ENCODE data around the gene ATAD5. TPM values are rescaled to one million over a fixed set of nuclear protein-coding genes. Genes with fewer than 3 reads are reported as not detected.

Gene ATAD5
- polyA plus RNA-seq, 1 donor (not counting 4 experiments of a cell fraction or from before 2014, with no cell fraction given) = 2.2 TPM

DNA sequence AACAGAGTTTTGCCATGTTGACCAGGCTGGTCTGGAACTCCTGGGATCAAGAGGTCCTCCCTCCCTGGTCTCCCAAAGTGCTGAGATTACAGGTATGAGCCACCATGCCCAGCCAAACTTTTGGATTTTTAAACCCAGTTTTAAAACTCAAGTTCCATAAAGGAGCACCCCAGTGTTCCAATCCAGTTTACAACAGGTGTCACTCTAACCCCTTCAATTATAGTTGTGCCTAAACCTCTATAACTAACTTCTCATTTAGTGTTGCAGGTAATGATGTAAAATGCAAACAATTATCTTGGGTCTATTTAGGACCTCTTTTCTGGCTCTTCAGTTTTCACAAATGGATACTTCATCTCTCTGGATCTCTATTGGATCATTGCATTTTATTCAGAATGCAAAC, 82.2 kb downstream of the ATAD5 start:
- no peak overlapping the region for H3K27ac ChIP-seq (ENCODE audit: control insufficient read depth, insufficient read depth, low read length)
- no peaks in the 10 kb centered on the region for H3K9me3 ChIP-seq (ENCODE audit: control insufficient read depth, low read depth, low read length)
- H2AFZ ChIP-seq (ENCODE audit: control insufficient read depth, low read length) = no peak overlapping the region
- H3K79me2 ChIP-seq (ENCODE audit: control insufficient read depth, insufficient read depth, low read length) = no peaks in the 10 kb centered on the region
- H3K36me3 ChIP-seq (ENCODE audit: control insufficient read depth in 2 of 2, extremely low read depth in 1 of 2, insufficient read depth in 2 of 2, low read length in 2 of 2) = no peaks in the 10 kb centered on the region
- no peak overlapping the region for H3K9ac ChIP-seq (ENCODE audit: control insufficient read depth, extremely low read depth, insufficient read depth, low read length)
- TF ChIP-seq, protein P1, sequence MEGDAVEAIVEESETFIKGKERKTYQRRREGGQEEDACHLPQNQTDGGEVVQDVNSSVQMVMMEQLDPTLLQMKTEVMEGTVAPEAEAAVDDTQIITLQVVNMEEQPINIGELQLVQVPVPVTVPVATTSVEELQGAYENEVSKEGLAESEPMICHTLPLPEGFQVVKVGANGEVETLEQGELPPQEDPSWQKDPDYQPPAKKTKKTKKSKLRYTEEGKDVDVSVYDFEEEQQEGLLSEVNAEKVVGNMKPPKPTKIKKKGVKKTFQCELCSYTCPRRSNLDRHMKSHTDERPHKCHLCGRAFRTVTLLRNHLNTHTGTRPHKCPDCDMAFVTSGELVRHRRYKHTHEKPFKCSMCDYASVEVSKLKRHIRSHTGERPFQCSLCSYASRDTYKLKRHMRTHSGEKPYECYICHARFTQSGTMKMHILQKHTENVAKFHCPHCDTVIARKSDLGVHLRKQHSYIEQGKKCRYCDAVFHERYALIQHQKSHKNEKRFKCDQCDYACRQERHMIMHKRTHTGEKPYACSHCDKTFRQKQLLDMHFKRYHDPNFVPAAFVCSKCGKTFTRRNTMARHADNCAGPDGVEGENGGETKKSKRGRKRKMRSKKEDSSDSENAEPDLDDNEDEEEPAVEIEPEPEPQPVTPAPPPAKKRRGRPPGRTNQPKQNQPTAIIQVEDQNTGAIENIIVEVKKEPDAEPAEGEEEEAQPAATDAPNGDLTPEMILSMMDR (optimal IDR thresholded peaks at IDR 0.05 in 1 of 3, IDR thresholded peaks at IDR 0.05 in 1 of 3, conservative IDR thresholded peaks at IDR 0.05 in 1 of 3; ENCODE audit: extremely low read depth in 1 of 3, insufficient read depth in 2 of 3, low read length in 3 of 3) = no peak
- TF ChIP-seq EZH2 (IDR thresholded peaks at IDR 0.05; ENCODE audit: low read length) = no peak
- DNase-seq (ENCODE audit: low read depth, low spot score) (no peak), FAIRE-seq (no peak)
- H4K20me1 ChIP-seq (ENCODE audit: control insufficient read depth, extremely low read depth, insufficient read depth, low read length) = no peaks in the 10 kb centered on the region
- H3K4me2 ChIP-seq (ENCODE audit: control insufficient read depth, extremely low read depth, insufficient read depth, low read depth, low read length) = no peak overlapping the region
- dilution Hi-C loops (cut with MboI; ENCODE audit: extremely low pct_ligation_motif_present, low sequenced_read_pairs) = no loop called here
- no peaks in the 10 kb centered on the region for H3K4me1 ChIP-seq (ENCODE audit: control insufficient read depth, extremely low read depth, insufficient read depth, low read length)
- H3K4me3 ChIP-seq (ENCODE audit: control insufficient read depth in 2 of 3, extremely low read depth in 1 of 3, insufficient read depth in 2 of 3, low read depth in 1 of 3, low read length in 3 of 3) = no peak overlapping the region
- peaks cover 4% of the 10 kb centered on the region for H3K27me3 ChIP-seq (ENCODE audit: control insufficient read depth, extremely low read depth, insufficient read depth, low read length)
- H3K9me1 ChIP-seq (ENCODE audit: control insufficient read depth, extremely low read depth, insufficient read depth, low read length) = no peaks in the 10 kb centered on the region

- Histone ChIP-seq H2AFZ (ENCODE audit: control insufficient read depth, low read length) (no peak overlapping the region), H3K4me3 (ENCODE audit: control insufficient read depth in 2 of 3, extremely low read depth in 1 of 3, insufficient read depth in 2 of 3, low read depth in 1 of 3, low read length in 3 of 3) (no peak overlapping the region), H3K9me1 (ENCODE audit: control insufficient read depth, extremely low read depth, insufficient read depth, low read length) (no peaks in the 10 kb centered on the region), H3K36me3 (ENCODE audit: control insufficient read depth in 2 of 2, extremely low read depth in 1 of 2, insufficient read depth in 2 of 2, low read length in 2 of 2) (no peaks in the 10 kb centered on the region), H3K9ac (ENCODE audit: control insufficient read depth, extremely low read depth, insufficient read depth, low read length) (no peak overlapping the region), H3K9me3 (ENCODE audit: control insufficient read depth, low read depth, low read length) (no peaks in the 10 kb centered on the region), H3K79me2 (ENCODE audit: control insufficient read depth, insufficient read depth, low read length) (no peaks in the 10 kb centered on the region), H4K20me1 (ENCODE audit: control insufficient read depth, extremely low read depth, insufficient read depth, low read length) (no peaks in the 10 kb centered on the region), H3K27ac (ENCODE audit: control insufficient read depth, insufficient read depth, low read length) (no peak overlapping the region), H3K4me2 (ENCODE audit: control insufficient read depth, extremely low read depth, insufficient read depth, low read depth, low read length) (no peak overlapping the region), H3K4me1 (ENCODE audit: control insufficient read depth, extremely low read depth, insufficient read depth, low read length) (peaks cover 4% of the 10 kb centered on the region), H3K27me3 (ENCODE audit: control insufficient read depth, extremely low read depth, insufficient read depth, low read length) (peaks cover 8% of the 10 kb centered on the region)
- DNase-seq (ENCODE audit: low read depth, low spot score) (no peak), FAIRE-seq (no peak)
- TF ChIP-seq, protein P1 (optimal IDR thresholded peaks at IDR 0.05 in 1 of 3, IDR thresholded peaks at IDR 0.05 in 1 of 3, conservative IDR thresholded peaks at IDR 0.05 in 1 of 3; ENCODE audit: extremely low read depth in 1 of 3, insufficient read depth in 2 of 3, low read length in 3 of 3) = no peak
- no peak for TF ChIP-seq EZH2 (IDR thresholded peaks at IDR 0.05; ENCODE audit: low read length)
- dilution Hi-C loops (cut with MboI; ENCODE audit: extremely low pct_ligation_motif_present, low sequenced_read_pairs) = no loop called here
These were observed 84.3 kb downstream of the ATAD5 start for GRCh38 chr17:30915833-30916611.
